ENCODE data around the gene PLCB4.

The PLCB4 gene

DNA sequence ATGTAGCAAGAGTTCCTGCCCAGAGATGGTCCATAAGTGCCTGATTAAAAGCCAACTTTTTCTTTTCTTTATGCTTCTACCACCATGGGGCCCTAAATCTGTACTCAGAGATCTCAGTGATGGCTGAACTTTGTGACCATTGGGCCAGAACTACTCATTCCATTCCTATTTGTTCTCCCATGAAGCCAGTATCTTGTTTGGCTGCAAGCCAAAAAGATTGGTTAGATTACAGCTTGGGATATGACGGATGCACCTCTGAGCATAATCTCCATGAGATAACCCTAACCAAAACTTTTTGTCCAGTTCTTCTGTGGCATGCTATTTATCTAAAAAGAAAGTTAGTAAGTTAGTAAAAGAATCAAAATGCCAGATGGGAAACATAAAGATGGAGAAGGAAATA is 72.2 kb downstream of the PLCB4 start:
- Histone ChIP-seq H3K4me2 (ENCODE audit: insufficient read depth, low read length, poor library complexity, severe bottlenecking) (no peak overlapping the region), H3K18ac (ENCODE audit: low read length) (no peak overlapping the region), H2BK120ac (ENCODE audit: low read depth, low read length) (no peak overlapping the region), H3K27me3 (ENCODE audit: control insufficient read depth in 3 of 3, insufficient read depth in 3 of 3, low read depth in 1 of 3, low read length in 3 of 3) (no peaks in the 10 kb centered on the region), H3K23ac (ENCODE audit: low read depth, low read length, poor library complexity) (no peak overlapping the region), H4K91ac (ENCODE audit: low read depth, low read length, poor library complexity) (no peak overlapping the region), H3K14ac (ENCODE audit: low read length) (no peak overlapping the region), H4K8ac (ENCODE audit: low read depth, low read length) (no peak overlapping the region), H2BK12ac (ENCODE audit: low read length) (no peak overlapping the region), H2AK5ac (ENCODE audit: low read depth, low read length) (no peak overlapping the region), H2BK15ac (ENCODE audit: low read length) (no peak overlapping the region), H3K4me1 (ENCODE audit: control insufficient read depth in 2 of 2, insufficient read depth in 1 of 2, low read depth in 1 of 2, low read length in 2 of 2) (peaks cover 3 to 8% of the 10 kb centered on the region in 2 donors), H3K4ac (ENCODE audit: low read length) (no peak overlapping the region), H3K27ac (replicated peaks; ENCODE audit: low read length) (no peak overlapping the region), H3K36me3 (replicated peaks in 1 of 2; ENCODE audit: control insufficient read depth in 2 of 2, insufficient read depth in 2 of 2, low read length in 2 of 2) (no peaks in the 10 kb centered on the region), H3K79me1 (ENCODE audit: low read depth, low read length) (no peaks in the 10 kb centered on the region), H3K9ac (ENCODE audit: low read depth, low read length, poor library complexity) (no peak overlapping the region), H2BK5ac (ENCODE audit: low read length) (no peak overlapping the region), H3K9me3 (replicated peaks in 1 of 2; ENCODE audit: control insufficient read depth in 2 of 2, insufficient read depth in 1 of 2, low read depth in 1 of 2, low read length in 2 of 2) (peaks cover 0 to 7% of the 10 kb centered on the region in 2 donors), H2AFZ (ENCODE audit: low read length) (no peak overlapping the region), H3K4me3 (ENCODE audit: low read length in 2 of 2) (no peak overlapping the region)
- DNase-seq (ENCODE audit: low spot score): no peak
- WGBS, 2 donors (ENCODE audit: extremely low coverage in 2 of 2, insufficient read length in 2 of 2, insufficient replicate concordance in 1 of 2): no CpG with 5 or more reads among the region's 1 CpG

DNA sequence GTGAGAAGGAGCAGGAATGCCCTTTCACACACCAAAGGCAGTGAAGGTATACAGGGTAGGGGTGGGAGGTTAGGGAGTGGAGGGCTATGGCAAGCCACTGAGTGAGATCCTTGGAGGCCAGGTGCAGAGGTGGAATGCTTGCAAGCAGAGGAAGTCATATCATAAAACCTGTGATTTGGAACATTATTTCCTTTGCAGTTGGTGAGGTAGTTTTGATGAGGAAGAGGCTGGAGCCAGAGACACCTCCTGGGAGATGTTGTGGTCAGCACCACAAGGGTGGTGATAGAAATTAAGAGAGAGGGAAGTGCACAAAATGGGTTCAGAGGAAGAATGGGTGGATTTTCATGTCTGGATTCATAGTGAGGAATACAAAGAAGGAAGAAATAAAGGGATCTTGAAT is 73.0 kb downstream of the PLCB4 start:
- H3K4me3 ChIP-seq (ENCODE audit: low read length in 2 of 2): no peak overlapping the region
- no peak overlapping the region for H3K14ac ChIP-seq (ENCODE audit: low read length)
- H3K27ac ChIP-seq (replicated peaks; ENCODE audit: low read length): no peak overlapping the region
- no peak overlapping the region for H2BK12ac ChIP-seq (ENCODE audit: low read length)
- H3K18ac ChIP-seq (ENCODE audit: low read length): no peak overlapping the region
- no peaks in the 10 kb centered on the region for H3K36me3 ChIP-seq (replicated peaks in 1 of 2; ENCODE audit: control insufficient read depth in 2 of 2, insufficient read depth in 2 of 2, low read length in 2 of 2)
- H3K4ac ChIP-seq (ENCODE audit: low read length): no peak overlapping the region
- H2BK5ac ChIP-seq (ENCODE audit: low read length): no peak overlapping the region
- peaks cover 3 to 8% of the 10 kb centered on the region in 2 donors for H3K4me1 ChIP-seq (ENCODE audit: control insufficient read depth in 2 of 2, insufficient read depth in 1 of 2, low read depth in 1 of 2, low read length in 2 of 2)
- peaks cover 0 to 13% of the 10 kb centered on the region in 2 donors for H3K9me3 ChIP-seq (replicated peaks in 1 of 2; ENCODE audit: control insufficient read depth in 2 of 2, insufficient read depth in 1 of 2, low read depth in 1 of 2, low read length in 2 of 2)
- H3K27me3 ChIP-seq (ENCODE audit: control insufficient read depth in 3 of 3, insufficient read depth in 3 of 3, low read depth in 1 of 3, low read length in 3 of 3): no peaks in the 10 kb centered on the region
- H3K4me2 ChIP-seq (ENCODE audit: insufficient read depth, low read length, poor library complexity, severe bottlenecking): no peak overlapping the region
- no peak overlapping the region for H2BK15ac ChIP-seq (ENCODE audit: low read length)
- H3K9ac ChIP-seq (ENCODE audit: low read depth, low read length, poor library complexity): no peak overlapping the region
- no peak for DNase-seq (ENCODE audit: low spot score)
- H4K91ac ChIP-seq (ENCODE audit: low read depth, low read length, poor library complexity): no peak overlapping the region
- H3K23ac ChIP-seq (ENCODE audit: low read depth, low read length, poor library complexity): no peak overlapping the region
- H2AK5ac ChIP-seq (ENCODE audit: low read depth, low read length): no peak overlapping the region
- H2AFZ ChIP-seq (ENCODE audit: low read length): no peak overlapping the region
- no peak overlapping the region for H2BK120ac ChIP-seq (ENCODE audit: low read depth, low read length)
- no peak overlapping the region for H4K8ac ChIP-seq (ENCODE audit: low read depth, low read length)
- no peaks in the 10 kb centered on the region for H3K79me1 ChIP-seq (ENCODE audit: low read depth, low read length)

DNA sequence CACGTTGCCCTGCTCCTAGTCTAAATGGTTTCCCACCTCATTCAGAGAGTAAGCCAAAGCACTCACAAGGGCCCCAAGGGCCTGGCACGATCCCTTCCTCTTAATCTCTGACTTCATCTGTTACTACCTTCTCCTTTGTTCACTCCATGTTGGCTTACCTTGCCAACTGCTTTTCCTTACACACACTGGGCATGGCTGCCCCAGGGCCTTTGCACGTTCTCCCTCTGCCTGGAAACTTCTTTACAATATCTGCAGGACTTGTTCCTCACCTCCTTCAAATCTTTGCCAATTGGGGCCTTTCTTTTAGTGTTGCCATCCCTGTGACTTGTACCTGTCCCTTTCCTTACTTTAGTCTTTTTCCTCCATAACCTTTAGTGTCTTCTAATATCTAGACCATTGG is 73.9 kb downstream of the PLCB4 start:
- Histone ChIP-seq H3K4ac (ENCODE audit: low read length) (no peak overlapping the region), H3K9ac (ENCODE audit: low read depth, low read length, poor library complexity) (no peak overlapping the region), H3K23ac (ENCODE audit: low read depth, low read length, poor library complexity) (no peak overlapping the region), H2BK12ac (ENCODE audit: low read length) (no peak overlapping the region), H3K4me2 (ENCODE audit: insufficient read depth, low read length, poor library complexity, severe bottlenecking) (no peak overlapping the region), H2BK15ac (ENCODE audit: low read length) (no peak overlapping the region), H3K4me1 (ENCODE audit: control insufficient read depth in 2 of 2, insufficient read depth in 1 of 2, low read depth in 1 of 2, low read length in 2 of 2) (peaks cover 3 to 8% of the 10 kb centered on the region in 2 donors), H4K91ac (ENCODE audit: low read depth, low read length, poor library complexity) (no peak overlapping the region), H3K4me3 (ENCODE audit: low read length in 2 of 2) (no peak overlapping the region), H3K9me3 (replicated peaks in 1 of 2; ENCODE audit: control insufficient read depth in 2 of 2, insufficient read depth in 1 of 2, low read depth in 1 of 2, low read length in 2 of 2) (peaks cover 0 to 13% of the 10 kb centered on the region in 2 donors), H3K79me1 (ENCODE audit: low read depth, low read length) (no peaks in the 10 kb centered on the region), H3K14ac (ENCODE audit: low read length) (no peak overlapping the region), H3K27ac (replicated peaks; ENCODE audit: low read length) (no peak overlapping the region), H2AK5ac (ENCODE audit: low read depth, low read length) (no peak overlapping the region), H3K18ac (ENCODE audit: low read length) (no peak overlapping the region), H4K8ac (ENCODE audit: low read depth, low read length) (no peak overlapping the region), H3K36me3 (replicated peaks in 1 of 2; ENCODE audit: control insufficient read depth in 2 of 2, insufficient read depth in 2 of 2, low read length in 2 of 2) (no peaks in the 10 kb centered on the region), H3K27me3 (ENCODE audit: control insufficient read depth in 3 of 3, insufficient read depth in 3 of 3, low read depth in 1 of 3, low read length in 3 of 3) (no peaks in the 10 kb centered on the region), H2BK120ac (ENCODE audit: low read depth, low read length) (no peak overlapping the region), H2BK5ac (ENCODE audit: low read length) (no peak overlapping the region), H2AFZ (ENCODE audit: low read length) (no peak overlapping the region)
- no peak for DNase-seq (ENCODE audit: low spot score)
- WGBS, 2 donors (ENCODE audit: extremely low coverage in 2 of 2, insufficient read length in 2 of 2, insufficient replicate concordance in 1 of 2): no CpG with 5 or more reads among the region's 3 CpGs

DNA sequence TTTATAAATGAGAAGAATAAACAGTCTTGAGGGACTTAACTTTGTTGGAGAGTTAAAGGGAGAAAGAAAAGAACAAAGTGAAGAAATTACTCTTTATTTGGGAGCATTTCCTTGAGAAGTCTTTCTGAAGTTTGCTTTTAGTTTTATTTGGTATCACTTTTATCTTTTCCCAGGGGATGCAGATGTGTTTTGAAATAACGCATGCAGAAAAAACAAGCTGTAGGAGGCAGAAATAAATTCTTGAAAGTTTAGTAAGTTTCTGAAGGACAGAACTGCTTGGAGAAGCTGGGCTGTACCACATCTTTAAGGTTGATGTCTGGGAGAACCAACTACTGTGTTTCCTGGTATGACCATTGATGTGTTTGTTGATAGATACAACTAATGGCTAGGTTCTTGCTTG is 75.0 kb downstream of the PLCB4 start:
- H2BK5ac ChIP-seq (ENCODE audit: low read length): no peak overlapping the region
- H3K36me3 ChIP-seq (replicated peaks in 1 of 2; ENCODE audit: control insufficient read depth in 2 of 2, insufficient read depth in 2 of 2, low read length in 2 of 2): no peaks in the 10 kb centered on the region
- H3K4me2 ChIP-seq (ENCODE audit: insufficient read depth, low read length, poor library complexity, severe bottlenecking): no peak overlapping the region
- H2AFZ ChIP-seq (ENCODE audit: low read length): no peak overlapping the region
- no CpG with 5 or more reads among the region's 1 CpG for WGBS, 2 donors (ENCODE audit: extremely low coverage in 2 of 2, insufficient read length in 2 of 2, insufficient replicate concordance in 1 of 2)
- H2BK12ac ChIP-seq (ENCODE audit: low read length): no peak overlapping the region
- H3K27me3 ChIP-seq (ENCODE audit: control insufficient read depth in 3 of 3, insufficient read depth in 3 of 3, low read depth in 1 of 3, low read length in 3 of 3): no peaks in the 10 kb centered on the region
- H2BK120ac ChIP-seq (ENCODE audit: low read depth, low read length): no peak overlapping the region
- H3K4me1 ChIP-seq (ENCODE audit: control insufficient read depth in 2 of 2, insufficient read depth in 1 of 2, low read depth in 1 of 2, low read length in 2 of 2): peaks cover 3 to 8% of the 10 kb centered on the region in 2 donors
- H3K4ac ChIP-seq (ENCODE audit: low read length): no peak overlapping the region
- no peak overlapping the region for H2BK15ac ChIP-seq (ENCODE audit: low read length)
- no peak for DNase-seq (ENCODE audit: low spot score)
- no peak overlapping the region for H3K9ac ChIP-seq (ENCODE audit: low read depth, low read length, poor library complexity)
- H3K18ac ChIP-seq (ENCODE audit: low read length): no peak overlapping the region
- H3K14ac ChIP-seq (ENCODE audit: low read length): no peak overlapping the region
- H3K27ac ChIP-seq (replicated peaks; ENCODE audit: low read length): no peak overlapping the region
- H3K23ac ChIP-seq (ENCODE audit: low read depth, low read length, poor library complexity): no peak overlapping the region
- no peaks in the 10 kb centered on the region for H3K79me1 ChIP-seq (ENCODE audit: low read depth, low read length)
- no peak overlapping the region for H2AK5ac ChIP-seq (ENCODE audit: low read depth, low read length)
- no peak overlapping the region for H4K91ac ChIP-seq (ENCODE audit: low read depth, low read length, poor library complexity)
- no peak overlapping the region for H3K4me3 ChIP-seq (ENCODE audit: low read length in 2 of 2)
- no peak overlapping the region for H4K8ac ChIP-seq (ENCODE audit: low read depth, low read length)
- H3K9me3 ChIP-seq (replicated peaks in 1 of 2; ENCODE audit: control insufficient read depth in 2 of 2, insufficient read depth in 1 of 2, low read depth in 1 of 2, low read length in 2 of 2): peaks cover 0 to 13% of the 10 kb centered on the region in 2 donors
